Limb (tissue), 2 donors: ENCODE data around the gene DUSP10.
A peak's percentile ranks its signal among the peaks of the same experiment; 100 is the strongest.

Experiments used
- DNase-seq, 2 donors: peaks; one replicate each; pipeline ENCODE4 v3.0.0-alpha.2; 2016; ENCODE audit errors: extremely low spot score in 2 of 2

DUSP10 gene

DNA sequence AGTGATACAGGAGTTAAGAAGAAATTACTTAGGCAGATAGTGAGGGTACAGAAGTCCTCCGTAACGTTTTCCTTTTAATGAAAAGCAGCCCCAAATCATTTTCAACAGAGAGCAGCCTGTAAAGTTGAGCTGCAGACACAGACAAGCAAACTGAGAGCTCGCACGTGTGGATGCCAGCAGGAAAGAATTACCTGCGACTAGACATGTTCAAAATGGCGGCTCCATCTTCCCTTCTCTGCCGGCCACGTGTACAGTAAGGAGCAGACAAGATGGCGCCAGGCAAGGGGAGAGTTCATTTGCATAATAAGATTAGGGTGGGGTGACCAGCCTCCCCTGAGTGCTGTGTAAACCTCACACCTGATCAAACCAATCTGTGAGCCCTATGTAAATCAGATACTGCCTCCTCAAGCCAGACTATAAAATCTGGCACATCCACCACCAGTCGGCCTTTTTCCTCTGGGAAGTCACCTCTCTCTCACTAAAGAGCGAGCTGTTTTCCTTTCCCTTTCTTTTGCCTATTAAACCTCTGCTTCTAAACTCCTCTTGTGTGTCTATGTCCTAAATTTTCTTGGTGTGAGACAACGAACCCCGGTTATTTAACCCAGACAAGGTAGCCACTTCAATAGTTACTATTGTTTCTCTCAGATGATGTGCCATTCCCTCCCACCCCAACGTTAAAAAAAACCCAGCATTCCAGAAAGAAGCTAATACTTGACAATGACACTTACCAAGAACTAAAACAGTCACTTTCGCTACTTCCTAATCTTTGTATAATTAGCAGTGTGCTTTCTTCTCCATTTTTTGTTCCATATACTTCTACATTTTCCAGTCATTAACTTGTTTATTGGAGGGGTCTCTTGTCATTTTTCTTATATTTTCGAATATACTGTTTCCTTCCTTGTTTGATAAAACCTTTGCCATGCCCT is 27.4 kb downstream of the DUSP10 start:
- no peak for DNase-seq

- no peak for DNase-seq
These were observed 29.0 kb downstream of the DUSP10 start for GRCh38 chr1:221712776-221713431.

- no peak for DNase-seq
These were observed 29.6 kb downstream of the DUSP10 start for GRCh38 chr1:221712198-221712684.

GRCh38 chr1:221711656-221712055 is 30.2 kb downstream of the DUSP10 start:
- DNase-seq: no peak

GRCh38 chr1:221711063-221711577 is 30.8 kb downstream of the DUSP10 start:
- no peak for DNase-seq

DNA sequence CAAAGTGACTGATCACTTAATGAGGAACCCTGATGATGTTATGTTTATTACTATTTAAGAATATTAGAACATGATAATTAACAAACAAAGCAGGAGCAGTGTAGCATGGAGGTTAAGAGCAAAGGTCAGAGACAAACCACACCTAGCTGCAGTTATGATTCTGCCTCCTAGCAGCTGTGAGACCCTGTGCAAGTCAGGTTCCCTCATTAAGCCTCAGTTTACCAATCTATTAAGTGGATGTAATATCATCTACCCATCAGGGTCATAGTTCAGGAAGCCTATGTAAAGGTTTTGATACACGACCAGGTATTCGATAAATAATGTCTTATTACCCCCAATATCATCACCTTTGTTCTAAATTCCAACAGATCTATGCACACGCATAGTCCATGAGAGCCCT is 32.0 kb downstream of the DUSP10 start:
- no peak for DNase-seq

DNA sequence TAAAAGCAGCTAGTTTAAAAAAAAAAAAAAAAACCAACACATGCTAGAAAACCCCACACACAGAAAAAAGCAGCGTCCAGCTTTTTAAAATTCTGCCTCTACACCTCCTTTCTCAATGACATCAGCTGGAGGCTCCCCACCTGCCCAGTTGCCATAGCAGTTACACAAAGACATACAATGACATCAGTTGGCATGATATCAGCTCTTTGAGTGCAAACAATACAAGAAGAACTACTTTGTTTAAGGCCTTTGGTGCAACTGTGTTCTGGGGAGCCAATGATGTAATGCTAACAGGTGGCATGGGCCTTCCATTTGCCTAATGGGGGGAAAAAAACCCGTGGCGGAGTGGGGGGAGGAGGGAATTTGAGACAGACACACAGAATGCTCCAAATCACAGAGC is 32.9 kb downstream of the DUSP10 start:
- DNase-seq: peak; percentile 72 to 88

GRCh38 chr1:221708076-221708571 is 33.8 kb downstream of the DUSP10 start:
- DNase-seq: no peak

DNA sequence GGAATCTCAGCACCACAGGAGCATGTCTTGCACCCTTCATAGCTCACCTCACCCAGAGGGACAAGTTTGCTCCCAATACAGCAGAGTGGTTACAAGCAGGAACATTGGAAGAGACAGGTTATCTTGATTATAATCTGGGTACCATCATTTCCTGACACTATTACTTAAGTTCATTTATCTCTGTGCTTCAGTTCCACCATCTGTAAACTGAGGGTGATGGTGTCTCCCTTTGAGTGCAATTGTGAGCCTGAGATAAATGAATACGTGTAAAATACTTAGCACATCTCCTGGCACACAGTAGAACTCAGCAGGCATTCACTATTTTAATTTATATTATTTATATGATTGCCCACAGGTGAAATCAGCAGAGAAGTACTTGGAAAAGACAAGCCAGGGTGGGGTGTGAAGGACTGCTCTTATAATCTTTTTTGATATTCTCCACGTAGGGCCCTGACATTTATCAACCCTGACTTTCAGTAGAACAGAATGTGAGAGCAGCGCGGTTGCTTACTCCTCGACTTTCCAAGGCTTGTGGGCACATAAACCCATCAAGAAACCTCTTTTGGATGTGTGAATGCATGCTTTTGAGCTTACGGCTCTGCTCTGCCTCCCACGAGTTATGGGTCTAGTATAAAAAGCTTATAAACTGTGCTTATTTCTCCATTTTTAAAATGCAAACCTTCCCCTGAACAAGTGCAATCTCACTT is 34.9 kb downstream of the DUSP10 start:
- DNase-seq: no peak

DNA sequence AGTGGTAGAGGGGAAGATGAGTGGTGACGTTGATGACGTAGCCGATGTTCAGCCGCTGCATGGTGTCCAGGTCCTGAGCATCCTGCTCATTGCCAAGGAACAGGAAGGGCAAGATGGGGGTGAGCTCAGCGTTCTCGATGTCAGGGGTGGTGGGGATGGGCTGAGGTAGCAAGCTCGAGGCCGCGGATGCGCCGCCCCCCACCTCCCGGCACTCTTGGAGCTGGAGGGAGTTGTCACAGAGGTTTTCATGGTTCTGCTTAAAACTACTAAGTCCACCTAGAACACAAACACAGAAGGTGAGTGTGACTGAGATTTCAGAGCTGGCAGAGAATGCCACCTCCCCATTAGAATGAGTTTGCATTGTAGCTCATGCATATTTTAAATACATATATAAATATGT is 35.7 kb downstream of the DUSP10 start:
- no peak for DNase-seq

DNA sequence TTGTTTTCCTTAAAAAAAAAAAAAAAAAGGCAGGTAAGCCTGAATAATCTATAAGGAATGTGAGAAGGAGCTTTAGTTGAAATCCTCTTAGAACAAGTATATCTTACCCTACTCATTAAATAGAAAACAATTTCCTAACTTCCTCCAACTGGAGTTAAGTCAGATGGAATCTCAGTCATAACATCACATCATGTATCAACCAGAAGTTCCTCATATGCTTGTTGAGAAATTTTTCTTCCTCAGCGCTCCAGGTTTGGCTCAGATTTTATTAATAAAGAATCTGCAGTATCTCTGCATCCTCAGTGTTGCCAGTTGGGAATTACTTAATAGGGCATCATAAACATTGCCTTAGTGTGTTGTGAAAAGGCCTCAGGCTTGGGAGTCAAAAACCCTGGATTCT is 37.6 kb downstream of the DUSP10 start:
- no peak for DNase-seq

GRCh38 chr1:221701570-221702186 is 40.2 kb downstream of the DUSP10 start:
- no peak for DNase-seq

- no peak for DNase-seq
These were observed 40.9 kb downstream of the DUSP10 start for GRCh38 chr1:221700948-221701347.

DNA sequence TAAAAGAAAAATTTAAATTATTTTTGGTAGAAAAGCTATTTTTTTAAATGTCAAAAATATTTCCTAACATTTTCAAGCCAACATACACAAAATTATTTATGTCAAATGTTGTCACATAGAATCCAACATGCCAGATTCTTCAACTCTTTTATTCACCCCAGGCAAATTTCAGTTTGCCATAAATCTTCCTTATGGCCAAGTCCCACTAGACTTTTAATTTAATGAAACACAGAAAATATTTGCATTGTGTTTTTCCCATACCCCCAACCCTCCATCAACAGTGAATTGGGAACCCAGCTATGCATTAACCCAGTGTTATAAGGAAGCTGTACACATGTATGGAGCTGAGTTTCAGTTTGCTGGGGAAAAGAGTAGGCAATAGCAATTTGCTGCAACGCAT is 41.4 kb downstream of the DUSP10 start:
- DNase-seq: no peak

- no peak for DNase-seq
These were observed 41.8 kb downstream of the DUSP10 start for GRCh38 chr1:221699978-221700519.

DNA sequence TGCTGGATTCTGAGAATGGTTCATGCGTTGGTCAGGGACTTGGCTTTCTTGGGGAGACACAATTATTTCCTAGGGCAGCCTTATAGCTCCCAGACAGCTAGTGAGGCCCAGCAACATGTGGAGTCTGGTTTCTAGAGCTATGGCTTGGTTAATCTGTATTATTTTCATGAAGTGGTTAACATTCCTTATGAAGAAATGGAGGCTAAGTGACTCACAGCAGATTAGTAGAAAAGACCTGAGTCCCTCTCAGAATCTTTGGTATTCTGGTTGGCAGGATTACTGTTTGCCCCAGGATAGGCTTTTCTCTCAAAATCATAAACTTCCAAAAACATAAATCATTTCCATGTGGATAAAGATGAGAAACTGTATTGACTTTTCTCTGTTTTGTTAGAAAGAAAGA is 42.3 kb downstream of the DUSP10 start:
- no peak for DNase-seq

GRCh38 chr1:221698579-221699349 is 43.1 kb downstream of the DUSP10 start:
- DNase-seq: no peak

DNA sequence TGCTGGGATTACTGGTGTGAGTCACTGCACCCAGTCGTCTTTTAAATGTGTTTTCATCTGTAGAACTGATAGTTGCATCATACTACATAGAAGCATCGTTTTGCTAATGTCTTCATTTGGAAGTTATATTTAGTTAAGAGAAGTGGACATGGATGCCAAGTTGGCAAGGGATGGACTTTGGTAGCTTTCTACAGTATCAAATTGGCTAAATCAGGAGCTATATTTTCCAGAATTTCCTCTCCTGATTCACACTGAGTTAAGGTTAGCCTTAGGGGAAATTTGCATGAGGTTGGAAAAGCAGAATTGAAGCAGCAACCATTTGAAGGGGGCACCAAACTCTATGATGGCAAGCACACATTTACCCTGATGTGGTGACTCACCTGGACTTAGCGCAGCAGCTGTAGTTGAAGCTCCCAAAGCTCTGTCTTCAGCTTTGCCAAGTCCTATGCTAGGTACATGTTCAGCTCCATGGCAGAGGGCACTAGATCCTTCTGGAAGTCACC is 43.9 kb downstream of the DUSP10 start:
- DNase-seq: no peak

DNA sequence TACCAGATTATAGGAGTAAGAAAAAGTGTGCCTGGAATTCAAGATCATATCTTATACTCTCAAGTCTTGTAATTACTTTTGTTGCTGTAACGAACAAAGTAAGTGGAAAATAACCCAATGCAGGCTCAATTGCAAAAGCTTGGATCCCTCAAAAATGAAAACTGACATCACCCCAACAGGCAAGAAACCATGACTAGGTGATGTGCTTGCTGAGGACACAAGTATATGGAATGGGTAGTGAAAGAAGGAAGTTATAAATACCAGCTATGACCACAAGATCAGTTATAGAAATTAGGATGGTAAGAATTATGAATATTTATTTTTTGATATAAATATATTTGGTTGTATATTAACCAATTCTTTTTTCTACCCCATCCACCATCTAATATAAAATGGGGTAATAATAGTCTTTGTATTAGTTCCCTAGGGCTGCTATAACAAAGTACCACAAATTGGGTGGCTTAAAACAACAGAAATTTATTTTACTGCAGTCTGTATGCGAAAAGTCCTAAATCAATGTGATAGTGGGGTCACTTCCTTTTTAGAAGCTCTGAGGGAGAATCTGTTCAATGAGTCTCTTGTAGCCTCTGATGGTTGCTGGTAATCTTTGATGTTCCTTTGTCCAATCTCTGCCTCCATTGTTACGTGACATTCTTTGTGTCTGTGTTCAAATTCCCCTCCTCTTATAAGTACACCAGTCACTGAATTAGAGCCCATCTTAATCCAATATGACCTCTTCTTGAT is 45.0 kb downstream of the DUSP10 start:
- no peak for DNase-seq
